Suprapubic skin (tissue), 4 donors: ENCODE measurements around the gene ARID1B.

Experiments
- CTCF ChIP-seq, 2 donors: fragments of 200-600 bp in 1 of 2; fragments of 450-650 bp in 1 of 2; sonication (generic) in 1 of 2; IDR thresholded peaks; one replicate each; pipeline ENCODE4 v1.5.1; 2016 to 2019; ENCODE audit warnings: antibody characterized with exemption in 2 of 2, mild to moderate bottlenecking in 1 of 2, moderate library complexity in 1 of 2
- EP300 ChIP-seq: sonication (generic); formaldehyde crosslinking; IDR thresholded peaks from one replicate; pipeline ENCODE4 v1.6.1; 2017; ENCODE audit warnings: antibody characterized with exemption
- POLR2A ChIP-seq, 2 donors: fragments of 450-650 bp; IDR thresholded peaks; one replicate each; pipeline ENCODE4 v1.6.1; 2017; ENCODE audit warnings: antibody characterized with exemption in 2 of 2, mild to moderate bottlenecking in 2 of 2, moderate library complexity in 2 of 2
- POLR2AphosphoS5 ChIP-seq, 3 donors: sonication (generic); formaldehyde crosslinking; IDR thresholded peaks; one replicate each; pipeline ENCODE4 v1.6.1; 2017; ENCODE audit warnings: antibody characterized with exemption in 3 of 3

GRCh38 chr6:156795825-156796224, 18.6 kb downstream of the ARID1B start:
- TF ChIP-seq POLR2A (IDR thresholded peaks at IDR 0.05) (no peak), CTCF (IDR thresholded peaks at IDR 0.05) (no peak), POLR2AphosphoS5 (IDR thresholded peaks at IDR 0.05) (no peak), EP300 (no peak)
